ENCODE data around the gene MAP3K5. TPM values are rescaled to one million over a fixed set of nuclear protein-coding genes. Genes with fewer than 3 reads are reported as not detected.

The MAP3K5 gene
- total and polyA plus RNA-seq, 9 of the 15 experiments (the other 6 are each of a cell fraction or from before 2014, with no cell fraction given), result 2.2 to 13.0 (median 9.9) TPM

DNA sequence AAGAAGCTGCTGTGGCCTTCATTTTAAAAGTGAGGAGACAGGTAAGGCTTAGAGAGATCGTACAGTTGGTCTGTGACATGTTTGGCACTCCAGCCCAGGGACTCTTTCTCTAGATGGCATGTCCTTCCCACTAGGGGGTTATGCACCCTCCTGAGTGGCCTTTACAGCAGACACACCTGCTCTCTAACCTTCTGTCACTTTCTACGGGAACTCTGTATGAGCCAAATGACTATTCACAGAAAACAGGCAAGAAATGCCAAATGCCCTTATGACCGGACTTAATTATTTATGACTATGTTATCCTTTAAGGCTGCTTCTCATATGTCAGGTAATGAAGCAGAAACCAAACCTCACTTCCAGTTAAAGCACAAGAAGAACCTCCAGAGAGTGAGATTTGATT is 91.2 kb downstream of the MAP3K5 start (continued):
- TF ChIP-seq, protein P1, sequence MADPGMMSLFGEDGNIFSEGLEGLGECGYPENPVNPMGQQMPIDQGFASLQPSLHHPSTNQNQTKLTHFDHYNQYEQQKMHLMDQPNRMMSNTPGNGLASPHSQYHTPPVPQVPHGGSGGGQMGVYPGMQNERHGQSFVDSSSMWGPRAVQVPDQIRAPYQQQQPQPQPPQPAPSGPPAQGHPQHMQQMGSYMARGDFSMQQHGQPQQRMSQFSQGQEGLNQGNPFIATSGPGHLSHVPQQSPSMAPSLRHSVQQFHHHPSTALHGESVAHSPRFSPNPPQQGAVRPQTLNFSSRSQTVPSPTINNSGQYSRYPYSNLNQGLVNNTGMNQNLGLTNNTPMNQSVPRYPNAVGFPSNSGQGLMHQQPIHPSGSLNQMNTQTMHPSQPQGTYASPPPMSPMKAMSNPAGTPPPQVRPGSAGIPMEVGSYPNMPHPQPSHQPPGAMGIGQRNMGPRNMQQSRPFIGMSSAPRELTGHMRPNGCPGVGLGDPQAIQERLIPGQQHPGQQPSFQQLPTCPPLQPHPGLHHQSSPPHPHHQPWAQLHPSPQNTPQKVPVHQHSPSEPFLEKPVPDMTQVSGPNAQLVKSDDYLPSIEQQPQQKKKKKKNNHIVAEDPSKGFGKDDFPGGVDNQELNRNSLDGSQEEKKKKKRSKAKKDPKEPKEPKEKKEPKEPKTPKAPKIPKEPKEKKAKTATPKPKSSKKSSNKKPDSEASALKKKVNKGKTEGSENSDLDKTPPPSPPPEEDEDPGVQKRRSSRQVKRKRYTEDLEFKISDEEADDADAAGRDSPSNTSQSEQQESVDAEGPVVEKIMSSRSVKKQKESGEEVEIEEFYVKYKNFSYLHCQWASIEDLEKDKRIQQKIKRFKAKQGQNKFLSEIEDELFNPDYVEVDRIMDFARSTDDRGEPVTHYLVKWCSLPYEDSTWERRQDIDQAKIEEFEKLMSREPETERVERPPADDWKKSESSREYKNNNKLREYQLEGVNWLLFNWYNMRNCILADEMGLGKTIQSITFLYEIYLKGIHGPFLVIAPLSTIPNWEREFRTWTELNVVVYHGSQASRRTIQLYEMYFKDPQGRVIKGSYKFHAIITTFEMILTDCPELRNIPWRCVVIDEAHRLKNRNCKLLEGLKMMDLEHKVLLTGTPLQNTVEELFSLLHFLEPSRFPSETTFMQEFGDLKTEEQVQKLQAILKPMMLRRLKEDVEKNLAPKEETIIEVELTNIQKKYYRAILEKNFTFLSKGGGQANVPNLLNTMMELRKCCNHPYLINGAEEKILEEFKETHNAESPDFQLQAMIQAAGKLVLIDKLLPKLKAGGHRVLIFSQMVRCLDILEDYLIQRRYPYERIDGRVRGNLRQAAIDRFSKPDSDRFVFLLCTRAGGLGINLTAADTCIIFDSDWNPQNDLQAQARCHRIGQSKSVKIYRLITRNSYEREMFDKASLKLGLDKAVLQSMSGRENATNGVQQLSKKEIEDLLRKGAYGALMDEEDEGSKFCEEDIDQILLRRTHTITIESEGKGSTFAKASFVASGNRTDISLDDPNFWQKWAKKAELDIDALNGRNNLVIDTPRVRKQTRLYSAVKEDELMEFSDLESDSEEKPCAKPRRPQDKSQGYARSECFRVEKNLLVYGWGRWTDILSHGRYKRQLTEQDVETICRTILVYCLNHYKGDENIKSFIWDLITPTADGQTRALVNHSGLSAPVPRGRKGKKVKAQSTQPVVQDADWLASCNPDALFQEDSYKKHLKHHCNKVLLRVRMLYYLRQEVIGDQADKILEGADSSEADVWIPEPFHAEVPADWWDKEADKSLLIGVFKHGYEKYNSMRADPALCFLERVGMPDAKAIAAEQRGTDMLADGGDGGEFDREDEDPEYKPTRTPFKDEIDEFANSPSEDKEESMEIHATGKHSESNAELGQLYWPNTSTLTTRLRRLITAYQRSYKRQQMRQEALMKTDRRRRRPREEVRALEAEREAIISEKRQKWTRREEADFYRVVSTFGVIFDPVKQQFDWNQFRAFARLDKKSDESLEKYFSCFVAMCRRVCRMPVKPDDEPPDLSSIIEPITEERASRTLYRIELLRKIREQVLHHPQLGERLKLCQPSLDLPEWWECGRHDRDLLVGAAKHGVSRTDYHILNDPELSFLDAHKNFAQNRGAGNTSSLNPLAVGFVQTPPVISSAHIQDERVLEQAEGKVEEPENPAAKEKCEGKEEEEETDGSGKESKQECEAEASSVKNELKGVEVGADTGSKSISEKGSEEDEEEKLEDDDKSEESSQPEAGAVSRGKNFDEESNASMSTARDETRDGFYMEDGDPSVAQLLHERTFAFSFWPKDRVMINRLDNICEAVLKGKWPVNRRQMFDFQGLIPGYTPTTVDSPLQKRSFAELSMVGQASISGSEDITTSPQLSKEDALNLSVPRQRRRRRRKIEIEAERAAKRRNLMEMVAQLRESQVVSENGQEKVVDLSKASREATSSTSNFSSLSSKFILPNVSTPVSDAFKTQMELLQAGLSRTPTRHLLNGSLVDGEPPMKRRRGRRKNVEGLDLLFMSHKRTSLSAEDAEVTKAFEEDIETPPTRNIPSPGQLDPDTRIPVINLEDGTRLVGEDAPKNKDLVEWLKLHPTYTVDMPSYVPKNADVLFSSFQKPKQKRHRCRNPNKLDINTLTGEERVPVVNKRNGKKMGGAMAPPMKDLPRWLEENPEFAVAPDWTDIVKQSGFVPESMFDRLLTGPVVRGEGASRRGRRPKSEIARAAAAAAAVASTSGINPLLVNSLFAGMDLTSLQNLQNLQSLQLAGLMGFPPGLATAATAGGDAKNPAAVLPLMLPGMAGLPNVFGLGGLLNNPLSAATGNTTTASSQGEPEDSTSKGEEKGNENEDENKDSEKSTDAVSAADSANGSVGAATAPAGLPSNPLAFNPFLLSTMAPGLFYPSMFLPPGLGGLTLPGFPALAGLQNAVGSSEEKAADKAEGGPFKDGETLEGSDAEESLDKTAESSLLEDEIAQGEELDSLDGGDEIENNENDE (IDR thresholded peaks at IDR 0.05; ENCODE audit: low read depth, low read length), result no peak
